Nephron (organoid): ENCODE data around the gene PCGF2.

Experiments
- H3K27ac Mint-ChIP-seq, 3 experiments: 2 replicates each; pipeline ENCODE4 v1.8.0; 2020; ENCODE audit warnings: mixed read lengths in 3 of 3, mild to moderate bottlenecking in 2 of 3, moderate library complexity in 1 of 3
- H3K27me3 Mint-ChIP-seq: 2 replicates; pipeline ENCODE4 v1.8.0; 2021; ENCODE audit warnings: low read depth, mild to moderate bottlenecking, moderate library complexity, mixed read lengths
- H3K36me3 Mint-ChIP-seq: 2 replicates; pipeline ENCODE4 v1.8.0; 2020; ENCODE audit warnings: low read depth, mixed read lengths
- H3K4me1 Mint-ChIP-seq: 2 replicates; pipeline ENCODE4 v1.8.0; 2020; ENCODE audit warnings: mixed read lengths
- H3K4me3 Mint-ChIP-seq, 3 experiments: 2 replicates each; pipeline ENCODE4 v1.8.0; 2020; ENCODE audit warnings: mild to moderate bottlenecking in 3 of 3, mixed read lengths in 3 of 3, moderate library complexity in 2 of 3
- H3K9me3 Mint-ChIP-seq: 2 replicates; pipeline ENCODE4 v1.8.0; 2020; ENCODE audit warnings: mixed read lengths
- TF ChIP-seq, protein P1 (sequence below), 3 experiments: fragments of 200-600 bp; sonication (generic); IDR thresholded peaks; one replicate each; pipeline ENCODE4 v1.5.0; 2021; ENCODE audit warnings: antibody characterized with exemption in 3 of 3; ENCODE audit not compliant: unreplicated experiment in 3 of 3

The PCGF2 gene

DNA sequence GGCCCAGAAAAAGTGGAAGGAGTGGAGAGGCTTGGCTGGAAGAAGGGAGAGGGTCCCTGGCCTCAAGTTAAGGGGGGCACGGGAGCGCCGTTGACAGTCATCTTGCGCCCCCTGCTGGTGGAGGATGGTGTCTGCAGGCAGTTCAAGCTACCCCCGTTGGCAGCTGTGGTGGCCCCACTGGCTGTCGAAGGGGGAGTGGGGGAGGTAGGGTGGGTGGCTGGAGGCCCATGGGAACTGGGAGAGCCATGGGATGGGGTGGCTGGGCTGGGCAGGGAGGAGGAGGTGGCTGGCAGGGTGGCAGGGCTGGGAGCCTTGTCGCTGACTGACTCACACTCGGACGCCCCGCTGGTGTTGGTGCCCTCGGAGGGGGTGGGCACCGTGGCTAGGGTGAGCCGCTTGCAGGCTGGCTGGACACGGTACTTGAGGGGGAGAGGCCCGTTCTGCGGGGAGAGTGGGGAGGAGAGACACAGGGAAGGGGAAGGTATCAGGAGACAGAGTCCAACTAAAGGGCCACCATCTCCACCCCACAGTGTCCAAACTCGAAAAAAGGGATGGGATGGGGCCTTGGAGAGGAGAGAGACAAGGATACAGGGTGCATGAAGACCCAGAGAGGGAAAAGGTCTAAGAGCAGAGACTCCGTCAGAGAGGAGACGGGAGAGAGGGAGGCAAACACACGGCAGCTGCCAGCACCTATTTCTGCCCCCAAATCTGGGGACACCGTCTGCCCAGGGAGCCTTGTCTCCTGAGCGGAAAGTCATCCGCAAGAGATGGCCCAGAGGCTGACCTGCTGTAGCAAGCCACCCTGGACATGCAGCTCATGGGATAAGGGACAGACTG is 12.8 kb downstream of the PCGF2 start:
- H3K9me3 Mint-ChIP-seq, result no peaks in the 10 kb centered on the region
- TF ChIP-seq, protein P1, sequence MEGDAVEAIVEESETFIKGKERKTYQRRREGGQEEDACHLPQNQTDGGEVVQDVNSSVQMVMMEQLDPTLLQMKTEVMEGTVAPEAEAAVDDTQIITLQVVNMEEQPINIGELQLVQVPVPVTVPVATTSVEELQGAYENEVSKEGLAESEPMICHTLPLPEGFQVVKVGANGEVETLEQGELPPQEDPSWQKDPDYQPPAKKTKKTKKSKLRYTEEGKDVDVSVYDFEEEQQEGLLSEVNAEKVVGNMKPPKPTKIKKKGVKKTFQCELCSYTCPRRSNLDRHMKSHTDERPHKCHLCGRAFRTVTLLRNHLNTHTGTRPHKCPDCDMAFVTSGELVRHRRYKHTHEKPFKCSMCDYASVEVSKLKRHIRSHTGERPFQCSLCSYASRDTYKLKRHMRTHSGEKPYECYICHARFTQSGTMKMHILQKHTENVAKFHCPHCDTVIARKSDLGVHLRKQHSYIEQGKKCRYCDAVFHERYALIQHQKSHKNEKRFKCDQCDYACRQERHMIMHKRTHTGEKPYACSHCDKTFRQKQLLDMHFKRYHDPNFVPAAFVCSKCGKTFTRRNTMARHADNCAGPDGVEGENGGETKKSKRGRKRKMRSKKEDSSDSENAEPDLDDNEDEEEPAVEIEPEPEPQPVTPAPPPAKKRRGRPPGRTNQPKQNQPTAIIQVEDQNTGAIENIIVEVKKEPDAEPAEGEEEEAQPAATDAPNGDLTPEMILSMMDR (IDR thresholded peaks at IDR 0.05; ENCODE audit: unreplicated experiment in 3 of 3), result peak; percentile 79 to 85 (median 83)
- peaks cover 38% of the 10 kb centered on the region for H3K36me3 Mint-ChIP-seq
- H3K4me1 Mint-ChIP-seq, result peaks cover 50% of the 10 kb centered on the region
- no peaks in the 10 kb centered on the region for H3K27me3 Mint-ChIP-seq
- H3K4me3 Mint-ChIP-seq, result peak overlapping the region in 1 of 3 experiments; percentile 20
- peak overlapping the region in 1 of 3 experiments; percentile 73 for H3K27ac Mint-ChIP-seq

GRCh38 chr17:38733982-38734973 is 13.9 kb downstream of the PCGF2 start:
- no peaks in the 10 kb centered on the region for H3K9me3 Mint-ChIP-seq
- peaks cover 54% of the 10 kb centered on the region for H3K4me1 Mint-ChIP-seq
- H3K36me3 Mint-ChIP-seq, result peaks cover 38% of the 10 kb centered on the region
- TF ChIP-seq, protein P1 (IDR thresholded peaks at IDR 0.05; ENCODE audit: unreplicated experiment in 3 of 3), result peak in 1 of 3 experiments; percentile 23
- peak overlapping the region in 1 of 3 experiments; percentile 22 for H3K4me3 Mint-ChIP-seq
- H3K27ac Mint-ChIP-seq, result peak overlapping the region; percentile 38 to 73 (median 50)
- no peaks in the 10 kb centered on the region for H3K27me3 Mint-ChIP-seq

- Mint-ChIP-seq H3K27ac (peak overlapping the region in 2 of 3 experiments; percentile 50 to 73), H3K36me3 (peaks cover 33% of the 10 kb centered on the region)
- TF ChIP-seq, protein P1 (IDR thresholded peaks at IDR 0.05; ENCODE audit: unreplicated experiment in 3 of 3), result peak in 1 of 3 experiments; percentile 14
Measured at GRCh38 chr17:38733282-38733981, 14.7 kb downstream of the PCGF2 start.

GRCh38 chr17:38732376-38733281 is 15.5 kb downstream of the PCGF2 start:
- Mint-ChIP-seq H3K9me3 (no peaks in the 10 kb centered on the region), H3K4me3 (peak overlapping the region; percentile 54 to 94 (median 91)), H3K4me1 (peaks cover 64% of the 10 kb centered on the region), H3K27ac (peak overlapping the region; percentile 39 to 84 (median 71)), H3K36me3 (peaks cover 34% of the 10 kb centered on the region), H3K27me3 (no peaks in the 10 kb centered on the region)
- TF ChIP-seq, protein P1 (IDR thresholded peaks at IDR 0.05; ENCODE audit: unreplicated experiment in 3 of 3), result no peak

More at GRCh38 chr17:38733282-38733981, 14.7 kb downstream of the PCGF2 start:
- Mint-ChIP-seq H3K4me1 (peaks cover 57% of the 10 kb centered on the region), H3K4me3 (no peak overlapping the region), H3K9me3 (no peaks in the 10 kb centered on the region), H3K27me3 (no peaks in the 10 kb centered on the region)
